ENCODE data around the gene ZFPM1.
"Not testable (repeated sequence)": the region's sequence is repeated elsewhere in the genome, so short reads cannot be mapped to it uniquely, and the experiment has no call there.

The ZFPM1 gene

DNA sequence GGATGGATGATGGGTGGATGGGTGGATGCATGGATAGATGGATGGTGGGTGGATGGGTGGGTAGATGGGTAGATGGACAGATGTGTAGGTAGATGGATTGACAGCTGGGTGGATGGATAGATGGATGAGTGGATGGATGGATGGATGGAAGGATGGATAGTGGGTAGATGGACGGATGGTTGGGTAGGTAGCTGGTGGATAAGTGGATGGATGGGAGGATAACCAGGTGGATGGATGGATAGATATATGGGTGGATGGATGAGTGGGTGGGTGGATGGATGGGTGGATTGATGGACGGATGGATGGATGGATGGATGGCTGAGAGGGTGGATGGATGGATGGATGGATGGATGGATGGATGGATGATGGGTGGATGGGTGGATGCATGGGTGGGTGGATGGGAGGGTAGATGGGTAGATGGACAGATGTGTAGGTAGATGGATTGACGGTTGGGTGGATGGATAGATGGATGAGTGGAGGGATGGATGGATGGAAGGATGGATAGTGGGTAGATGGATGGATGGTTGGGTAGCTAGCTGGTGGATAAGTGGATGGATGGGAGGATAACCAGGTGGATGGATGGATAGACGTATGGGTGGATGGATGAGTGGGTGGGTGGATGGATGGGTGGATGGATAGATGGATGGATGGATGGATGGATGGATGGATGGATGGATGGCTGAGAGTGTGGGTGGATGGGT is 65.5 kb downstream of the ZFPM1 start:
- DNase-seq = not testable (repeated sequence)

DNA sequence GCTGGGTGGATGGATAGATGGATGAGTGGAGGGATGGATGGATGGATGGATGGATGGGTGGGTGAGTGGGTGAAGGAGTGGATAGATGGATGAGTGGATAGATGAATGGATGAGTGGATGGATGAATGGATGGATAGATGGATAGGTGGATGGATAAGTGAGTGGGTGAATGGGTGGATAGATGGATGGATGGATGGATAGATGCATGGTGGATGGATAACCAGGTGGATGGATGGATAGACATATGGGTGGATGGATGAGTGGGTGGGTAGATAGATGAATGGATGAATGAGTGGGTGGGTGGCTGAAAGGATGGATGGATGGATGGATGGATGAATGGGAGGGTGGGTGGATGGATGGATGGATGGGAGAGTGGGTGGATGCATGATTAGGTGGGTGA is 66.2 kb downstream of the ZFPM1 start:
- no peak for DNase-seq

DNA sequence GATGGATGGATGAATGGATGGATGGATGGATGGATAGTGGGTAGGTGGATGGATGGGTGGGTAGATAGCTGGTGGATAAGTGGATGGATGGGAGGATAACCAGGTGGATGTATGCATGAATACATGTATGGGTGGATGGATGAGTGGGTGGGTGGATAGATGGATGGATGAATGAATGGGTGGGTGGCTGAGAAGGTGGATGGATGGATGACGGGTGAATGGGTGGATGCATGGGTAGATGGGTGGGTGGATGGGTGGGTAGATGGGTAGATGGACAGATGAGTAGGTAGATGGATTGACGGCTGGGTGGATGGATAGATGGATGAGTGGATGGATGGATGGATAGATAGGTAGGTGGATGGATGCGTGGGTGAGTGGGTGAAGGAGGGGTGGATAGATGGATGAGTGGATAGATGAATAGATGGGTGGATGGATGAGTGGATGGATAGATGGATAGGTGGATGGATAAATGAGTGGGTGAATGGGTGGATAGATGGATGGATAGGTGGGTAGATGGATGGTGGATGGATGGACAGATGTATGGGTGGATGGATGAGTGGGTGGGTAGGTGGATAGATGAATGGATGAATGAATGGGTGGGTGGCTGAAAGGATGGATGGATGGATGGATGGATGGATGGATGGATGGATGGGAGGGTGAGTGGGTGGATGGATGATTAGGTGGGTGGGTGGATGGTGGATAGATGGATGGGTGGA is 67.0 kb downstream of the ZFPM1 start:
- DNase-seq = no peak

DNA sequence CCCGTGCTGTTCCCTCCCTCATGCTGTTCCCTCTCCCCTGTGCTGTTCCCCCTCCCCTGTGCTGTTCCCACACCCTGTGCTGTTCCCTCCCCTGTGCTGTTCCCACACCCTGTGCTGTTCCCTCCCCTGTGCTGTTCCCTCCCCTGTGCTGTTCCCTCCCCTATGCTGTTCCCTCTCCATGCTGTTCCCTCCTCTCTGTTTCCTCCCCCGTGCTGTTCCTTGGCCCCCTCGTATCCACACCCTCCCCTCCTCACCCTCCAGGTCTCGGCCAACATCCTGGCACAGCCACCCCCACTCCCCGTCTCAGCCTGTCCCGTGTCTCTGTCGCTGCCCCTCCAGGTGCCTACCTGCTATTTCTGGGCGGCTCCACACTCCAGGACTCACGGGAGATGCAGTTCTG is 68.6 kb downstream of the ZFPM1 start:
- DNase-seq = no peak

DNA sequence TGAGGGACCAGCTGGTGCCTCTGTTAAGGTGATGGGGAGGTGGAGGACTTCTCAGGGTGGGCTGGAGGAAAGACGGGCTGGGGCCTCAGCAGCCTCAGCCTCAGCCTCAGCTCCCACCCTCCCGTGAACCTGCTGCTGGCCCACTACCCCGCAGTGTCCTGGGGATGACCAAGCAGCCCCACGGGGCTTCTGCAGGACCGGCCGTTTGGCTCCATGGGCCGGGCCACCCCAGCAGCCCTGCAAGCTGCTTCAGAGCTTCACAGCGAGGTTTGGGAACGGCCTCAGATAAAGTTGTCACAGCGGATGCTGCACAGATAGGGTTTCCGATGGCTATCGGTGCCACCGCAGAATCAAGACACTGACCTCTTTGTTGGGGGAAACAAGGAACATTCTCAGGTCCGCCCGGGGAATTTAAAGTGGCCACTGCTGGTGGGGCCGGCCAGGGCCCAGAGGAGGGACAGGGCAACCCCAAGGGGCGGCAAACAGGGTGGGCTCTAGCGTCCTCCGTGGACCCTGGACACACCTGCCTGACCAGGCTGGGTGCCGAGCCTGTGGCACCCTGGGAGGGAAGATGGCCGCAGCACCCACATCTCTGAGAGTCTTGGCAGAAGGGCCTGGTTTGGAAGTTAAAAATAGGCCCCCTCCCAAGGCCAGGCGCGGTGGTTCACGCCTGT is 69.3 kb downstream of the ZFPM1 start:
- no peak for DNase-seq

DNA sequence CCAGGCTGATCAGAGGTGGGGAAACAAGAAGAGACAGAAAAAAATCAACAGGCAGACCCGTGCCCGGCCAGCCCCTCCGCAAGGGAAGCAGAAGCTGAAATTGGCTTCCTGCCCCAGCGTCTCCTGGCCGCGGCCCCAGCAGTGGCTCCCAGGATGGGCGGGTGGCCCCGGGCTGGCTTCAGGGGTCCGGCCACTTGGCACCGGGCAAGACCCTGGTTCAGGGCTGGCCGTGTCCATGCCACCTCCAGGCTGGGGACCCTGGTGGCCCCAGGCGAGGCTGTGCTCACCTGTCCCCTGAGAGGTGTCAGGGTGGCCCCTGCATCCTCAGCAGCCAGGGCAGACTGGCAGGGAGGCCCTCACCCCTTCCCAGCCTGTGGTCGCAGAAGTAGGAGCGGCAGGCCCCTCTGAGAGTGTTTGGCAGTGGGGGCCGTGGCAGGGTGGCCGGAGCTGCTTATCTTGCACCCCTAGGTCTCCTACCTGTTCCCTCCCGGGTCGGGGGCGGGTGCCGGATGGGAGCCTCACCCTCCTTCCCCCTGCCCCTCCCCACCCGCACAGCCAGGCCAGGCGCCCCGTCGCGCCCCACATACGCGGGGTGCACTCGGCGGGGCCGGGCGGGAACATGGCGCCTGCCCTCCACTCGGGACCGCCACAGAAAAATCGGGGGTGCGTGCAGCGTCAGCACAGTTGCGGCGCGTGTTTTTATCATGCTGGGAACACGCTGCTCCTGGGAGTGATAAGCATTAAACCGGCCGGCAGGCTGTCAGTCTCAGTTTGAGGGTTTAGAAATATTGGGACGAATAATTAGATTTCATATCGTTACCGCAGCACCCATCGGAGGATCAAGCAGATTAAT is 70.5 kb downstream of the ZFPM1 start:
- DNase-seq = no peak

DNA sequence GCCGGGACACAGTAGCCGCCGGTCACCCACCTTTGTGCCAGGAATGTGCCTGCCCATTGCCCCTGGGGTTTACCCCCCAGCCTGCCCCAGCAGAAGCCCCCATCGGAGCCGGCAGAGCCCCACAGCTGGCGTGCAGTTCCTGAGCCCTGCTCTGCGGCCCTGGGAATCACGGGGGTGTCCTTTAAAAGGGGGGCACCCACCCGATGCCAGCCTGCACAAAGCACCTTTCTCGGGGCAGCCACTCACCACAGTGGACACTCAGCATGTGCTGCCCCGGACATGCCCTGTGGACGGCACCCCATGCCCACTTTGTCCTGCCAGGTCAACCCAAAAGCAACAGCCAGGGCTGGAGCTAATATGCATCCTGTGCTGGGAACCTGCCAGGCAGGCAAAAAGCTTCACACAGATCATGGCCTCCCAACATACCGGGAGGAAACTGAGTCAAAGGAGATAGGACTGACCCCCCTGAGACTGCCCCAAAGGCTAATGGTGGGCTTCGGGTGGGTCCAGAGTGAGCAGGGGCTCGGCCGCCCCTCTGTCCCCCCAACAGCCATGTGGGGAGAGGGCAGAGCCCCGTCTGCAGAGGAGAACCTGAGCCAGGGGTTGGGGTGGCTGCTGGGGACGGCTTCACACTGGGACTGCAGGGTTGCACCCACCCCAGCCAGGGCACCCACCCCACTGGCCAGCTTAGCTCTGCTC is 71.3 kb downstream of the ZFPM1 start:
- DNase-seq = no peak

DNA sequence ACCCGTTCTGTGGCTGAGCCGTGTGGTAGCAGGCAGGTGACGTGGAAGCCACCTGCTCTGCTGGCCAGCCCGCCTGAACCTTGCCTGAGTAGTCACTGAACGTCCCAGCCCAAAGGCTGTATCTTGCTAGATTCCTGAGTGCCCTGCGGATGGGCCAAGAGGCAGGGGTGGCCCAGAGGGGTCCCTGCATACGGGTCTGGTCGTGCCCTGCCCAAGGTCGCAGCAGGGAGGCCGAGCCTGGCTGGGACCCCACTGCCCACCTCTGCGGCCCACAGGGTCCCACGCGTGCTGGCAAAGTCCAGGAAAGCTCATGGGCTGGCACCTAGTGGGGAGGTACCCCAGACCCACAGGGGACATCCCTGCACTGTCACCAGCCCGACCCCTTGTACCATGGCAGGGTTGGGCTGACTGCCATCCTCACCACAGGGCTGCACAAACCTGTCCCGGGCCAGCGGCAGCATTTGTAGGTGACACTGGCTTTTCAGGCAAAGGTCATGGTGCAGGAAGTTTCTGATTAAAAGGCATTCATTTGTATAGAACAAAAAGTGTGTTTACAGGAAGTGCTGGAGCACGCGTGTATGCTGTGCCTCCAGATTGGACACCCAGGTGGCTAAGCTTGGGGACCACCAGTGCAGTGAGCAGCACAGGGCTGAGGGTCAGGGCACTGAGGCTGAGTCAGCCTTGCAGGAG is 72.0 kb downstream of the ZFPM1 start:
- no peak for DNase-seq

DNA sequence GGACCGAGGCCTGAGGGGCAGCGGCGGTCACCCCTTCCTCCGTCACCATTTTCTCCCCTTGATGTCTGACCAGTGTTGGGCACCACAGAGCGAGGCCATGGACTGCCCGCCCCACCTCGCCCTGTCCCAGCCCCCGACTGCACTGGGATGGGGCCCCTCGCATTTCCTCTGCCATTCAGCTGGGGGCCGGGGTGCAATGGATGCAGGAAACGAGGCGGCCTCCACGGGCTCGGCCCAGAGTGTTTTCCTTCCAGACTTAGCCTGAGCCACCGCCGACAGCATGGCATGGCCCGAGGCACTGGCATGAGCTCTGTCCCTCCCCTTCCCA is 72.5 kb downstream of the ZFPM1 start:
- DNase-seq = no peak

DNA sequence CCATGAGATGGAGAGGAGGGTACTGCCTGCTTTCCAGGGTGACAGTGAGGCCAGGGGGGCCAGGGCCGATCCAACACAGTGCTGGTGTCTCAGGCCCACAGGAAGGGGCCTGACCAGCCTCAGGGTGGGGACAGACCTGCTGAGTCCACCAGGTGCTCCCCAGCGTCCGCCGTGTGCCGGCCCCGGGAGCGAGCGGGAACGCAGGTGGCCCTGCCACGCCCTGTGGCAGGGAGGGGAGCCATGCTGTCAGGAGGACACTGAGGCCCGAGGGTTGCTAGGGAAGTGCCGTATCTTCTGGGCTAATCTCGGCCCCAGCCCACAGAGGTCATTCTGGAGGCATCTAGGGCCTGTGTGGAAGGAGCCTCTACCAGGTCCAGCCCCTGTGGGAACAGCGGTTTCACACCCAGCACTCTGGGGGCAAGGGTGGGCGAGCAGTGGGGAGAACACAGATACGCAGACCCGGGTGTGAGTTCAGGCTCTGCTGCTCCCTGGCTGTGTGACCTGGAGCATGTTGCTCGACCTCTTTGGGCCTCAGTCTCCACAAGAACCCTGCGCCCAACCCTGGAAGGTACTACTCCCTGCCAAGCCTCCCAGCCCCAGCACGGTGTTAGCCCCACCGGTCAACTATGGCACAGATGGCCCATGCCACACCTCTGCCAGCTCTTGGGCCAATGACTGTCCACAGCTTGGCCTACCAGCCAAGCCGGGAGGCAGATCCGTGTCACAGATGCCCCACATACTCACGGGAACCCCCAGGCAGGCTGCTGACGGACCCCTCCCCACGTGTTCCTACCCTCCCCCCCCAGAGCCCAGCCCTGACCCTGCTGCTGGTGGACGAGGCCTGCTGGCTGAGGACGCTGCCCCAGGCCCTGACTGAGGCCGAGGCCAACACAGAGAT is 73.2 kb downstream of the ZFPM1 start:
- no peak for DNase-seq

DNA sequence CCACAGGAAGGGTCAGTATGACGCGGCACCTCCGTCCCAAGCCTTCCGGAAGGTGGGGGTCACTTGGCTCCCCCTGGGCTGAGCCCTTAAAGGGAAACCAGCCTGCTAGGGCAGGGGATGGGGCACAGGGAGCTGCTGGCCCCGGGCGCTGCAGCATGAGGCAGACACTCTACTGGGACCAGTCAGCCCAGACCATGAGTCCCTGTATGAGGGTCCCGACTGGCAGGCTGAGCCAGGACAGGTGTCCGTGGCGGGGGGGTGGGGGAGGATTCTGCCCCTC is 73.8 kb downstream of the ZFPM1 start:
- DNase-seq = no peak

DNA sequence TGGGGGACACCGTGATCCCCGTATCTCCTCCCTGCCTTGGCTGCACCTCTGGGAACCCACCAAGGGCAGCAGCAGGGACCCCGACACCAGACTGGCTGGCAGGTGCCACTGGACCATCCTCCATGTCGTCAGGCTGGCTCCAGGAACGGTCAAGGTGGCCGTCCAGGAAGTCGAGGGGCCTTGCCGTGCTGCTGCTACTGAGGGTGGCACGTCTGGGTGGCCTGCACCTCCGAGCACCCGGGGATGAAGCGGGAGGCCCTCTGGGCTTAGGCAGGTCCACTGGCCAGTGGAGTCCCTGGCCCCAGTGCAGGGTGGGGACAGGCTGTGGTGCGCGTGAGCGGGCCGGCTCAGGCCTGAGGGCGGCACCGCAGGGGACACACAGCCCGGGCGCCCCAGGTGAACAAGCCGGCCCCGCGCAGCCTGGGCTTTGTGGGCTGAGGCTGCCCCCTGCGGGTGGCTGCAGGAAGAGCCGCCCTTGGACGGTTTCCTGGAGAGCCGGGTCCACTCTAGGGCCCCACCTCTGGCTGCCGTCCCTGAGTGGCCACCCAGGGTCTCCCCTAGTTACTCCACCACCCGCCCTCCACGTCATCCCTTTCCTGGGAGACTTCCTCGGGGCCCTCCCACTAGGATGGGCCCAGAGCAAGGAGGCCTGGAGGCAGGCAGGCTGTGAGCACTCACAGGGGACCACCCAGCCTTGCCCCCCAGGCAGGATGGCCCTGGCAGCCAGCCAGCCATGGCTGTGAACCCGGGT is 74.3 kb downstream of the ZFPM1 start:
- no peak for DNase-seq

DNA sequence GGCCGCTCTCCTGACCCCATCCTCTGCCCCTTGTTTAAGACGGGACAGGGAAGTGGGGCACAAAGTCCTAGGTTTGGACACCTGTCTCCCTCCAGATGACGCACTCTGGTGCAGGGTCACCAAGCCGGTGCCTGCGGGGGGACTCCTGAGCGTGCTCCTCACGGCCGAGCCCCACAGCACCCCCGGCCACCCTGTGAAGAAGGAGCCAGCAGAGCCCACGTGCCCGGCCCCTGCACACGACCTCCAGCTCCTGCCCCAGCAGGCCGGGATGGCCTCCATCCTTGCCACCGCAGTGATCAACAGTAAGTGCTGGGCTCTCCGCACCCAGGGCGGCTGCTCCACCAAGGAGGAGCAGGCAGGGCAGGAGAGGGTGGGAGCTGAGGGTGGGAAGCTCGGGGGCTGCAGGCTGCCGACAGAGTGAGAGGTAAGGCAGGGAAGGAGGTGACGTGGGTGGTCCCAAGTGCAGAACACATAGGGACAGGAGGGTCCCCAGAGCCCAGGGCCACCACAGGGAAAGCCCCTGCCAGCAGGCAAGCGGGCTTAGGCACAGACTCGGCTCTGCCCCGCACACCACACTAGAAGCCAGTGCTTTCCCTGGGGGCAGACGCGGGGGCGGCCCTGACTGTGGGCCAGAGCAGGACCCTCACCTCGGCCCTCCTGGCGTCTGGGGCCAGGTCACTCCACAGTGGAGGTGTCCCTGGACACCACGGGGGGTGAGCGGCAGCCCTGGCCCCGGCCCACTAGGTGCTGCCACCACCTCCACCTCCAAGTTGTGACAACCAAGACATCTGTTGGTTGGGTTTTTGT is 75.1 kb downstream of the ZFPM1 start:
- no peak for DNase-seq

DNA sequence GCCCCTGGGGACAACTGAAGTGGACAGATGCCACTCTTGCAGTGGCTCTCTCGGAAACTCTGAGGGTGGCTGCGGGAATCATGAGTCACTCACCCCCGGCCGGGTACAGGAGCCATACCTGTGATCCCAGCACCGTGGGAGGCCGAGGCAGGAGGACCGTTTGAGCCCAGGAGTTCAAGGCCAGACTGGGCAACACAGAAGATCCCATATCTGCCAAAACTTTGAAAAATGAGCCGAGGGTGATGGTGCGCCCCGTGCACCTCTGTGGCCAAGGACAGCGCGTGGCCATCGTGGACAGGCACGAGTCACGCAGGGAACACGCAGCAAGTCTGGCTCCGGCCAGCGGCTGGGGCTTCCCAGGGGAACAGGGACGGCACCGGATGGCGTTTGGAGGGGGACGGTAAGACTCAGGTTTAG is 75.8 kb downstream of the ZFPM1 start:
- no peak for DNase-seq

DNA sequence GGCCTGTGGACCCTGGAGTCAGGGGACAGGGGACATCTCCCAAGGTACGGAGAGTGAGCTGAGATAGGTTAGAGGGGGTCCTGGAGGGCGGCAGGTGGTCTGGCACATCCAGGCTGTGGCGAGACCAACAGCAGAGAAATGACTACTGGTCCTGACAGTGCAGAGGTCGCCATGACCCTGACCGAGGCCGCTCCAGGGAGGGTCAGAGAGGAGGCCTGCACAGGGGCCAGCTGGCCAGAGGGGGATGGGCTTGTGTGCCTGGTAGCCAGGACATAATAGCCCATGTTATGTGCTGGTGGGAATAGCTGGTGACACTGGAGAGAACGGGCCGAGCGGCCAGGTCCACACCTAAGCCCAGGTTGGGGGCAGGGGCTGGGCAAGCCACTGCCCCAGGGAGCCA is 76.5 kb downstream of the ZFPM1 start:
- DNase-seq = no peak

DNA sequence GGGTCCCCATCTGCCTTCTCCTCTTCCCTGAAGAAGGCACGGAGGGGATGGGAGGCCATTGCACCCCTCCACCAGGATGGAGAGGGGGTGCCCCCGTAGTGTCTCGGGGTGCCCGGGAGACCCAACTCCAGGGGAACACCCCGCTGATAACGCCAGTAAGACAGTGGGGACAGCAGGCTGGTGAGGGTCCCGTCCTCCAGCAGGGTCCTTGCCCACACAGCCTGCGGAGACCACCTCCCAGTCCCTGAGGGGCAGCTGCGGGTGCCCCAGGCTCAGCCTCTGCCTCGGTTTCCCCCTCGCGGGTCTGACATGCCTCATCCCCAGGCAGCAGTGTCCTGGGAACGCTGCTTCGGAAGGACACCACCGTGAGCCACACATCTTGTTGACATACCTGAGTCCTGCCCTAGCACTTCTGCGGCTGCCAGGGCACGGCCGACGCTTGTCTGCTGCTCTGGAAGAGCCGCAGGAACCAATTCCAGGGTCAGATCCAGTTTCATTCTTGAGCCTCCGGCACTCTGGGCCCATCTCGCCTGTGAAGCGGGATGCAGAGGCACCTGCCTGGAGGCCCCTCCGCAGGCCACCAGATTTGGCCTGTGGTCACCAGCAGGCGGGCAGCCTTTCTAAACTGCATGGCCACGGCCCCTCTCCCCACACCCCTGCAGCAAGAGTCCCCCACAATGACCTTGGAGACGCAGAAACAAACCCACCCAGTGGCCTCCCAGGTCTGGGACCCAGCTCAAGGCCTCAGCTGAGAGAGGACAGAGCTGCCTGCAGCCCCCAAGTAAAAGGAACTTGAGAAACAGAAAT is 77.2 kb downstream of the ZFPM1 start:
- no peak for DNase-seq

DNA sequence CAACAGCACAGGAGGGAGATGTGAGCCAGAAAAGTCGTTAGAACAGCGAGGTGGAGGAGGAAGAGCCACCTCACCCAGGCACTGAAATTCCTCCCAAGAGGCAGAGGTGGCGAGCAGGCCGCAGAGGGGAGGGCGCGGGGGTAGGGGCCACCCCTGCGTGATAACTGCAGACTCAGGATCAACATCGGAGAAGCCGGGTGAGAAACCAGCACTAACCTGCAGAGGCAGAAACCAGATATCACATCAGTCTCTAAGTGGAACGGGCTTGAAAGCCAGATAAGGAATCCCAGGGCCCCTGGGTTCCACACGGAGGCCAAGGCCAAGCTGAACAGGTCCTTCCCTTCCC is 77.8 kb downstream of the ZFPM1 start:
- DNase-seq = no peak

DNA sequence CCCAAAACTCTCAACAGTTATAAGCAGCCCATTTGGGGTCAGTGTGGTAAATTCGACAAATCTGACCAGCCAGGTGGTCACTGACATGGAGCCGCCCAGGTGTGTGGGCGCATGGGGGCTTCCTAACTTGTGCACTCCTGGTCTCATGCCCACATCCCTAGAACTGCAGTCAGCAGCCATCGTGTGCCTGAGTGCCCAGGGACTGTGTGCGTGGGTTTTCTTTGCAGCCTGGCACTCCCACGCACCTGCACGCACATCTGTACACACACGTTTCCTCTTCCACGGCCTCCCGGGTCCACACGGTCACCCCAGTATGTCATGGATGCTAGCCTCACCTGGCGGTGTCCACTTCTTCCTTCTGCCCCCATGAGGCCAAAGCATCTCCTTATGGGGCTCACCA is 78.3 kb downstream of the ZFPM1 start:
- DNase-seq = no peak

DNA sequence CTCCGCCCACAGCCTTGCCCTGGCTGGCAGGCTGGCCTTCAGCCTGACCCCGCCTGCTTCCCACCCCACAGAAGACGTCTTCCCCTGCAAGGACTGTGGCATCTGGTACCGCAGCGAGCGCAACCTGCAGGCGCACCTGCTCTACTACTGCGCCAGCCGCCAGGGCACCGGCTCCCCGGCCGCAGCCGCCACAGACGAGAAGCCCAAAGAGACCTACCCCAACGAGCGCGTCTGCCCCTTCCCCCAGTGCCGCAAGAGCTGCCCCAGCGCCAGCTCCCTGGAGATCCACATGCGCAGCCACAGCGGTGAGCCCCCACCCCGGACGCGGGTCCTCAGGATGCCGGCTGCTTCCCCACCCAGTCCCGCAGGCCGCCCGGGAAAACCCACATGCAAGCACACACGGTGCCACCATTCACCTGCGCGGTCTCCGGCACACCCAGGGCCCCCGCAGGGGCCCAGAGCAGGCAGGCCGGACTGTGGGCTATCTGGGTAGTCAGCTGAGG is 78.9 kb downstream of the ZFPM1 start:
- DNase-seq = no peak

All from NCI-H2029 treated with DMSO at 0.1 percent for 48 hours (cell line).